DMS153 treated with DMSO at 0.1 percent for 48 hours (cell line): ENCODE data around the gene PRKAG1.

ENCODE experiments used
- DNase-seq: peaks from one replicate; lab custom pipeline; 2025; ENCODE audit not compliant: unreplicated experiment; lab: John Stamatoyannopoulos, UW

Gene PRKAG1

GRCh38 chr12:49032679-49033447 lies 14.3 kb upstream of the PRKAG1 start:
- no peak for DNase-seq

DNA sequence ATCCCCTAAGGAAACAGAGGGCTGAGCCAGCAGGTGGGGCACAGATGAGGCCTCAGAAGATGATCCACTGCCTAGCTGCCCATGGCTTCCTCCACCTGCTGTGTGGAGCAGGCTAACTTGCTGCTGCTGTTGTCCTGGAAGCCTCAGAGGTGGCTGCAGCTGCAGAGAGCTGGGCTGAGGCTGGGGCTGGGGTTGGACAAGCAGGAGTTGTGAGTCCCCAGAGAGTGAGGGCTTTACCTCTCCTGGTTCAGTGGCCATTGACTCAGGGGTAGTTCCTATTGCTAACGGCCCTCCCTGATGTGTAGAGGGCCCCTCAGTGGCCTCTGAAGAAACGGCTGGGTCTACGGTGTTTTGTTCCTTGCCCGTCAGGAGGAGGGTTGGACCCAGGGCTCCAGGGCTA lies 13.7 kb upstream of the PRKAG1 start:
- no peak for DNase-seq

GRCh38 chr12:49031573-49032161 lies 13.1 kb upstream of the PRKAG1 start:
- DNase-seq: no peak

DNA sequence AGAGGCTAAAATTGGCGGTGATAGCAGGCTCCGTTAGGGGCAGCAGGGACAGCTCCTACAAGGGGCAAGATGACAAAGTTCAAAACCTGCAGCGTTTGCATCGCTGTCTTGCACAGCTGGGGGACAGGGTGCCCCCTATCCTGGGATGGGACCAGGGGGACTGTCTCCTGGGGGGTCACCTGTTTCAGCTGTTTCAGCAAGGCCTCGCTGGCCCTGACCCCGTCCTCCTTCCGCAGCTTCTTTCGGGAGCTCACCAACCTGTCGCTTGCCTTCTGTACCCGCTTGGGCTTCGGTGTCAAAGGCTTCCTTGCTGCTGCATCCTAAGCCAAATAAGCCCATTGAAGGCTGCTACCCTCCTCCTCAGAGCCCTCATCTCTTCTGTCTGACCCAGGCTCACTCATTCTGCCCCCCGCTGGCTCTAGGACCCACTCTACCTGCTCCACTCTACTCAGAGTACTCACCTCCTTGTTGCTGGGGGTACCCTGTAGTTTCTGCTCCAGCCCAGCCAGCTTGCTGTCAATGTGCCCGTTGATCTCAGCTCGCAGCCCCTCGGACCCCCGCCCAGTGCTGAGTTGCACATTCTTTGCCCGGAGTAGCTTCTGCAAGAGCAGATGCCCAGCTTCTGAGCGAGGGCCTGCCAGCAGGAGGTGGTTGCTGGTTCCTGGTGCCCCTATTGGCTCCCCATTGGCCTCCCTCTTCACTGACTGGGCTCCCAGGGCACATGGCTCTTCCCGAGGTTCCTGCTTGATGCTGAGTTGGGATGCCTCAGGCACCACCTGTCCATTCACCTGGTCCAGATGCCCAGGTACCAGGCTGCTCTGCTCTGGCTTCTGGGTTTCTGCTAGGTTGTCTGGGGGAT lies 12.4 kb upstream of the PRKAG1 start:
- no peak for DNase-seq

- DNase-seq: no peak
Observed at GRCh38 chr12:49030119-49030518, 11.5 kb upstream of the PRKAG1 start.

GRCh38 chr12:49028666-49029275 lies 10.2 kb upstream of the PRKAG1 start:
- DNase-seq: no peak

- DNase-seq: no peak
Observed at GRCh38 chr12:49027846-49028555, 9.4 kb upstream of the PRKAG1 start.

- no peak for DNase-seq
Observed at GRCh38 chr12:49026678-49027480, 8.3 kb upstream of the PRKAG1 start.

GRCh38 chr12:49026101-49026500 lies 7.5 kb upstream of the PRKAG1 start:
- DNase-seq: no peak

GRCh38 chr12:49025463-49025862 lies 6.9 kb upstream of the PRKAG1 start:
- DNase-seq: no peak

GRCh38 chr12:49024543-49024942 lies 6.0 kb upstream of the PRKAG1 start:
- DNase-seq: no peak

- DNase-seq: no peak
Observed at GRCh38 chr12:49023812-49024211, 5.2 kb upstream of the PRKAG1 start.

GRCh38 chr12:49022558-49023178 lies 4.1 kb upstream of the PRKAG1 start:
- DNase-seq: no peak

GRCh38 chr12:49021292-49021915 lies 2.8 kb upstream of the PRKAG1 start:
- DNase-seq: no peak

DNA sequence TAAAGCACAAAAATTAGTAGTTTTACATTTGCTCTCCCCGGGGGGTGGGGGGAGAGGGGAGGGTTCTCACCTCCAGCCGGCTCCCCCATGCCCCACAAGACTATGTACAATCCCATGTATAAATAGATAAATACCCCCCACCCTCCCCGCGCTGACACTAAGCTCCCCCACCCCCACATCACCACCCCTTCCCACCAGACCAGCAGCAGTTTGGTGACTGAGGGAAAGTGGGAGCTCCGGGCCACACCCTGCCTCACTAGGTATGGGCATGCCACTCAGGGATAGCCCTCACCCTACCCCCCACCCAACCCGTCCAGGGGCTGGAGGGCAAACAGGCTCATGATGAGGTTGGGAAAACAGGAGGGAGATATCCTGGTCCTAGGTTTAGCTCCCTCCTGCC lies 1.9 kb upstream of the PRKAG1 start:
- DNase-seq: no peak

DNA sequence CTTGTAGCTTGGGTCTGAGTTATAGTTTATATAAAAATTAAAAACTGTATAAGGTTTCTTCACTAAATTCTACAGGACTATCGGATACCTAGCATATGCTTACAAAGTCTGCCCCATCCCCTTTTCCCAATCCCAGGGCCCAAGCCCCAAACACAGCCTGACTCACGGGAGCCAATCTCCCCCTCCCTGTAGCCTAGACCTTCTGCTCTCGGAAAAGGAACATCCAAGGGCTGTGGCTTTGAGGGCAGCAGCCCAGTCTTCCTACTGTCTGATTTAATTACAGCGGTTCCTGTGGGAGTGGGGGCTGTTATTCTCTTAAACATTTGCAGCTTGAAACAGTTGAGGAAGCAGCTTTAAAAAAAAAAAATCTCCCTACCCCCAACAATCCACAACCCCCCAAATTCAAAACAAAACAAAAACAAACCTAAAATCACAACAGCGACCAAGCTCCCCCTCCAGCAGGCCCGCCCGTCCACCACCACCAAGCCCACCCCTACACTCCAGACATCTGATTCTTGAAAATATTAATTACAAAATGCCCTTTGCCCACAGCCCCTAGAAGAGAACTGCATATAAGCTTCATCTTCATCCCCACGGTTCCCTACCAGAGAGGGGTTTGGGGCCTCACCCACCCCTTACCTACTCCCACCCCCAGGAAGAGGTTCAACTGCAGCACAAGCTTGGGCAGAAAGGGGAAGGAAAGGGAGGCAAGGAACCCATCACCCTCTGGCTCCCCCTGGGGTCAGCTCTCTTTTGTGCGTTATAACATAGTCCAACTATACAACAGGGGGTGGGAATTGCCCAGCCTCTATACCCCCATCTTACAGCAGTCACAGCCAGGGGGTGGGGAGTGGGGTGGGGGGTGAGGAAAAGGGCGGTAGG lies 1.1 kb upstream of the PRKAG1 start:
- DNase-seq: no peak

- DNase-seq: no peak
Observed at GRCh38 chr12:49019120-49019430, 499 bp upstream of the PRKAG1 start.

- DNase-seq: no peak
Observed at GRCh38 chr12:49017891-49018260, 700 bp downstream of the PRKAG1 start.
